NT2/D1 (cell line): ENCODE results near the gene FTO.

Experiments used
- DNase-seq: peaks from one replicate; pipeline ENCODE4 v3.0.0-alpha.2; 2011; ENCODE audit warnings: low read depth, low spot score
- H3K27me3 ChIP-seq: 2 replicates; pipeline ENCODE4 v1.6.0; 2011; ENCODE audit warnings: mild to moderate bottlenecking; ENCODE audit not compliant: insufficient read length, insufficient read depth
- H3K36me3 ChIP-seq: 2 replicates; pipeline ENCODE4 v1.6.1; 2011; ENCODE audit warnings: mild to moderate bottlenecking, low read length, mixed read lengths; ENCODE audit not compliant: insufficient read depth, insufficient read length
- H3K4me1 ChIP-seq: 2 replicates; pipeline ENCODE4 v1.5.1; 2011; ENCODE audit not compliant: insufficient read depth, insufficient read length
- H3K4me3 ChIP-seq: 2 replicates; pipeline ENCODE4 v1.5.1; 2011; ENCODE audit warnings: low read depth; ENCODE audit not compliant: insufficient read length
- H3K9ac ChIP-seq: 2 replicates; pipeline ENCODE4 v1.6.0; 2011; ENCODE audit warnings: low read depth; ENCODE audit not compliant: insufficient read length
- H3K9me3 ChIP-seq: 2 replicates; pipeline ENCODE4 v1.5.1; 2011; ENCODE audit warnings: mild to moderate bottlenecking, low read length; ENCODE audit not compliant: insufficient read depth
- SUZ12 ChIP-seq: IDR thresholded peaks from 2 replicates; pipeline ENCODE4 v1.6.1; 2011; ENCODE audit not compliant: insufficient read length, insufficient read depth; ENCODE audit errors: extremely low read depth
- YY1 ChIP-seq: IDR thresholded peaks from 2 replicates; pipeline ENCODE4 v1.6.1; 2011; ENCODE audit not compliant: insufficient read length, insufficient read depth
- ZNF274 ChIP-seq: IDR thresholded peaks from 2 replicates; pipeline ENCODE4 v1.6.1; 2011; ENCODE audit warnings: mild to moderate bottlenecking, low read depth, low read length

The FTO gene

GRCh38 chr16:53721017-53721416 is 17.1 kb downstream of the FTO start:
- DNase-seq, result no peak
- H3K36me3 ChIP-seq, result no peaks in the 10 kb centered on the region
- H3K4me1 ChIP-seq, result no peaks in the 10 kb centered on the region
- TF ChIP-seq YY1 (no peak), ZNF274 (no peak), SUZ12 (no peak)
- H3K9ac ChIP-seq, result no peak overlapping the region
- no peak overlapping the region for H3K4me3 ChIP-seq
- H3K27me3 ChIP-seq, result no peaks in the 10 kb centered on the region
- no peaks in the 10 kb centered on the region for H3K9me3 ChIP-seq

- DNase-seq, result no peak
- Histone ChIP-seq H3K9ac (no peak overlapping the region), H3K4me1 (no peaks in the 10 kb centered on the region), H3K9me3 (no peaks in the 10 kb centered on the region), H3K4me3 (no peak overlapping the region), H3K36me3 (no peaks in the 10 kb centered on the region), H3K27me3 (no peaks in the 10 kb centered on the region)
- TF ChIP-seq ZNF274 (no peak), YY1 (no peak), SUZ12 (no peak)
Measured at GRCh38 chr16:53726625-53727024, 22.7 kb downstream of the FTO start.

DNA sequence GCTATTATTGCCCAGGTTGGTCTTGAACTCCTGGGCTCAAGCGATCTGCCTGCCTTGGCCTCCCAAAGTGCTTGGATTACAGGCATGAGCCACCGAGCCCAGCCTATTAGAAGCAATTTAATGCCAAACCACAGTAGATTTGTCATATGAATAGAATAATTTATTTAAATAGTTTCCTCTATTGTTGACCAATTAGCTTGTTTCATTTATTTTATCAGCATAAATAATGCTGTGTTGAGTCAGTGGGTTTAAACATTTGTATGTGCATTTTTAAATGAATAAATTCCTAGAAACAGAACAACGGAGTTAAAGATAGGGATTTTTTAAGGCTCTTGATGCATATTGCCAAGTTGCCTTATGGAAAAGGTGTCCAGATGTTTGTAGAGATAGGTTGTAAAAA is 26.7 kb downstream of the FTO start:
- TF ChIP-seq ZNF274, result no peak
- no peak for DNase-seq
- H3K4me1 ChIP-seq, result no peaks in the 10 kb centered on the region

DNA sequence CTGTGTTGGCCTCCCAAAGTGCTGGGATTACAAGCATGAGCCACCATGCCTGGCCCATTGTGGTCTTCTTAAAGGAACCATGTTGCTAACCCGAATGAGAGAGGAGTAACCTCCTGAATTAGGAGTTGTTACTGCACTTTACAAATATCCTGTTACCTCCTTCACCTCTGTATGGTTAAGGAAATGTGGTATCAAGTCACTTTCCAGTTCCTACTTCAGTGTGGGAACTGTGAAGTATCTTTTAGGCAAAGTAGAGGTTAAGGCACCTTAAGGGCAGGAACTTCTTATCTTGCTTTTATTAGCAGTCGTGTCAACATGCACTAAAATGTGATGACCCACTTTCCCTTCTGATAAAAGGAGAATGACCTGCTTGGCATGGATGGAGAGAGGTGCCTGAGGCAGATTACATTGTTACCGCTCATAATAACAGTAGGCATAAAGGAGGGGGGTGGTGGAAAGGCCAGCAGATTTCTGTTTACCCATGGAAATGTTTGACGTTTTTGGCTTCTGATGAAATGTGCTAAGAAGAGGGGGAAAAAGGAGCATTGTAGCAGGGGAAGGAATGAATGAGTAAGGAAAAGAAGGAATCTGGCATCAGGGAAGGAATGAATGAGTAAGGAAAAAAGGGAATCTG is 28.5 kb downstream of the FTO start:
- no peak for DNase-seq
- no peak overlapping the region for H3K4me3 ChIP-seq
- H3K36me3 ChIP-seq, result no peaks in the 10 kb centered on the region
- TF ChIP-seq SUZ12, result no peak
- TF ChIP-seq YY1, result no peak
- no peak for TF ChIP-seq ZNF274
- no peaks in the 10 kb centered on the region for H3K4me1 ChIP-seq
- H3K9me3 ChIP-seq, result no peaks in the 10 kb centered on the region
- no peak overlapping the region for H3K9ac ChIP-seq
- no peaks in the 10 kb centered on the region for H3K27me3 ChIP-seq

More for the DNA sequence above, 26.7 kb downstream of the FTO start:
- no peak overlapping the region for H3K4me3 ChIP-seq
- no peaks in the 10 kb centered on the region for H3K36me3 ChIP-seq
- no peaks in the 10 kb centered on the region for H3K27me3 ChIP-seq
- H3K9me3 ChIP-seq, result no peaks in the 10 kb centered on the region
- H3K9ac ChIP-seq, result no peak overlapping the region

- H3K4me3 ChIP-seq, result no peak overlapping the region
- no peaks in the 10 kb centered on the region for H3K27me3 ChIP-seq
- no peak for DNase-seq
- no peaks in the 10 kb centered on the region for H3K9me3 ChIP-seq
- no peaks in the 10 kb centered on the region for H3K4me1 ChIP-seq
- TF ChIP-seq YY1, result no peak
- TF ChIP-seq ZNF274, result no peak
- no peak for TF ChIP-seq SUZ12
- H3K9ac ChIP-seq, result no peak overlapping the region
- no peaks in the 10 kb centered on the region for H3K36me3 ChIP-seq
Measured at GRCh38 chr16:53734908-53735307, 31.0 kb downstream of the FTO start.

GRCh38 chr16:53736297-53736696 is 32.3 kb downstream of the FTO start:
- no peaks in the 10 kb centered on the region for H3K36me3 ChIP-seq
- H3K9me3 ChIP-seq, result no peaks in the 10 kb centered on the region
- no peak overlapping the region for H3K4me3 ChIP-seq
- H3K9ac ChIP-seq, result no peak overlapping the region
- H3K27me3 ChIP-seq, result no peaks in the 10 kb centered on the region
- H3K4me1 ChIP-seq, result no peaks in the 10 kb centered on the region
- DNase-seq, result no peak
- TF ChIP-seq YY1 (no peak), ZNF274 (no peak), SUZ12 (no peak)

- H3K27me3 ChIP-seq, result no peaks in the 10 kb centered on the region
- DNase-seq, result no peak
- H3K9me3 ChIP-seq, result no peaks in the 10 kb centered on the region
- TF ChIP-seq ZNF274, result no peak
- no peak for TF ChIP-seq YY1
- TF ChIP-seq SUZ12, result no peak
- H3K36me3 ChIP-seq, result no peaks in the 10 kb centered on the region
- H3K4me1 ChIP-seq, result no peaks in the 10 kb centered on the region
- no peak overlapping the region for H3K4me3 ChIP-seq
- H3K9ac ChIP-seq, result no peak overlapping the region
Measured at GRCh38 chr16:53737552-53737951, 33.6 kb downstream of the FTO start.
